ENCODE data around the gene ABHD16B.

ABHD16B gene

DNA sequence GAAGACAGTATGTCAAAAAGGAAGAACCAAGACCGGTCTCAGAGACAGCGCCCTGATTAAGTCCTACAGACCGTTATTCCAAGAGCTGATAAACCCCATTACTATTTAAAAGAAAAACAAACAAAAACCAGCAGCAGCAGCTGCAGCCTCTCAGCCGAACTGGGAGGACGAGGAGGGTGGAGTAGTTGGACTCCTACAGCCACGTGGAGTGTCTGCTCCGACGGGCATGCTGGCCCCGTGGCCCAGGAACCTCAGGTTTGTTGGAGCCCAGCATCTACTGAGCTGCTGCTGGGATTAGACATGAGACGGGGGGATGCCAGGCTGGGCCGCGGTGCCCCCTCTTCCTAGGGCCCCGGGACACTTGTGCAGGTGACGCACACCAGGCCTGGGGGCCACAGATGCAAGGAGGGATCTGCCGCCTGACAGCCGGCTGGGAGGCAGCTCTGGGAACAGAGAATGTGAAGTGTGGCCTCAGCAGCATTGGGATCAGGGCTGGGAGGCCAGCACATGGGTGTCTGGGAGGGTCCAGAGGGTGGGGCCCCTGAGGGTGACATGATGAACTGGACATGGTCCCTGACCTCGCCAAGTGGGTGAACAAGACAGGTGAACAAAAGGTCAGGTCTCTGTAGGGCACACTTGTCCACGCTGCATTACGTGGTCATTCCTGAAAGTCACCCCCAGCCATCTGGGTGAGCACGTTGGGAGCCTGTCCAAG lies 27.4 kb upstream of the ABHD16B start:
- TF ChIP-seq, protein P1, sequence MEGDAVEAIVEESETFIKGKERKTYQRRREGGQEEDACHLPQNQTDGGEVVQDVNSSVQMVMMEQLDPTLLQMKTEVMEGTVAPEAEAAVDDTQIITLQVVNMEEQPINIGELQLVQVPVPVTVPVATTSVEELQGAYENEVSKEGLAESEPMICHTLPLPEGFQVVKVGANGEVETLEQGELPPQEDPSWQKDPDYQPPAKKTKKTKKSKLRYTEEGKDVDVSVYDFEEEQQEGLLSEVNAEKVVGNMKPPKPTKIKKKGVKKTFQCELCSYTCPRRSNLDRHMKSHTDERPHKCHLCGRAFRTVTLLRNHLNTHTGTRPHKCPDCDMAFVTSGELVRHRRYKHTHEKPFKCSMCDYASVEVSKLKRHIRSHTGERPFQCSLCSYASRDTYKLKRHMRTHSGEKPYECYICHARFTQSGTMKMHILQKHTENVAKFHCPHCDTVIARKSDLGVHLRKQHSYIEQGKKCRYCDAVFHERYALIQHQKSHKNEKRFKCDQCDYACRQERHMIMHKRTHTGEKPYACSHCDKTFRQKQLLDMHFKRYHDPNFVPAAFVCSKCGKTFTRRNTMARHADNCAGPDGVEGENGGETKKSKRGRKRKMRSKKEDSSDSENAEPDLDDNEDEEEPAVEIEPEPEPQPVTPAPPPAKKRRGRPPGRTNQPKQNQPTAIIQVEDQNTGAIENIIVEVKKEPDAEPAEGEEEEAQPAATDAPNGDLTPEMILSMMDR (IDR thresholded peaks at IDR 0.05; ENCODE audit: insufficient read depth, low read length, missing control alignments) = no peak
- POLR2A ChIA-PET = interaction anchor here (2.6 kb wide), 1 partner anchor 32 kb away, joined by 16 read pairs; the partner anchor contains the start of gene TPD52L2
- no peak overlapping the region for H3K4me3 ChIP-seq (ENCODE audit: low read depth, low read length)
- CTCF ChIA-PET = interaction anchor here (0.5 to 1.1 kb wide), 2 partner anchors 48 to 59 kb away, joined by 3 to 6 read pairs; no protein-coding TSS in a partner anchor
- DNase-seq (ENCODE audit: low read depth, low spot score) = no peak

DNA sequence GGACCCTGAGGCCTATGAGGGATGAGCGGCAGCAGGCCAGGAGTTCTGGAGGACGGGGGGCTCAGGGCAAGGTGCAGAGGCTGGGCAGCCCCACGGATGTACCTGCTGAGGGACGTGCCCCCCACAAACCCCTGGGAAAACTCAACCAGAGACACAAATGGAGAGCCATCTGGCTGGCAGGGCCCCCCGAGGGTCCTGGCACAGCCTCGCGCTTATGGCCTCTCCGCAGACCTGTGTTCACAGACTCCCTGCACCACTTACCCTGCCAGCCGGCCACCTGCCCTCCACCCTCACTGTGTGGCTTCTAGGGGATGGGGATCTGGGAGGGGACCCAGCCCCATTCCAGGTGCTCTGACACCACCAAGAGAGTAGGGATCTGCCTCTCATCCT lies 26.8 kb upstream of the ABHD16B start:
- no peak for DNase-seq (ENCODE audit: low read depth, low spot score)
- ChIA-PET CTCF (interaction anchor here (1.1 kb wide), 1 partner anchor 60 kb away, joined by 6 read pairs; no protein-coding TSS in a partner anchor), POLR2A (interaction anchor here (2.6 kb wide), 1 partner anchor 31 kb away, joined by 16 read pairs; the partner anchor contains the start of gene TPD52L2)
- TF ChIP-seq, protein P1 (IDR thresholded peaks at IDR 0.05; ENCODE audit: insufficient read depth, low read length, missing control alignments) = no peak
- H3K4me3 ChIP-seq (ENCODE audit: low read depth, low read length) = no peak overlapping the region

DNA sequence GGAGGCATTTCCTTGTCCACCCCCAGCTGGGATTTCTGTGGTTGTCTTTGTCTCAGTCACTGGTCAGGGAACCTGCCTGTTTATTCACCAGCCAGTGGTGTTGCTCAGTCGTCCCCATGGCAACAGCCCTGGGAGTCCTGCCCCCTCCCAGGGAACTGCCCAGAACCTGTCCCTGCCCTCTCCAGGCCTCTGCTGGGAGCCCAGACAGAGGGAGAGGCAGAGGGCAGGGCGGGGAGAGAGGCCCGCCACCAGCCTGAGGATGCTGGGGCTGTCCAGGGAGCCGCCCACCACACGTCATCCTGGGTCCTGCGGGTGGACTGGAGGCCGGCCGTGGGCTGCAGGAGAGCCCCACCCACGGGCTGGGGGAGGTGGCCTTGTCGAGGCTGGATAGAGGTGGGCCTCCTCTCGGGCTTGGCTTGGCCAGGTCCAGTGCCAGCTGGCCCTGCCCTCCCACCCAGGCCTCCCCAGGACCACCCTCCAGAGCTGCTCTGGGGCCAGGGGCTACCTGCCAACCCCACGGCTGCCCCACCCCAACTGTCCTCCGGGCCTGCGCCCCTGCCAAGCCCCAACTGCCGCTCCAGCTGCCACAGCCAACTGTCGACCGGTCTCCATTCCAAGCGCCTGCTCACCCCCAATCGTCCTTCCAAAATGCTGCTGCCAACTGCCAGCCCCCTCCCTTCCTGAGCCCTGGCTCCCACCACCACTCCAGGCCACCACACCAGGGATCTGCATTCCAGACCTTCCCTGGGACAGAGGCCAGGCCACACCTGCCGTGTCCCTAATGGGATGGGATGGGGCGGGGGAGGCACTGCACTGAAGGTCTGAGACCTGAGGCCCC lies 26.1 kb upstream of the ABHD16B start:
- TF ChIP-seq, protein P1 (IDR thresholded peaks at IDR 0.05; ENCODE audit: insufficient read depth, low read length, missing control alignments) = no peak
- no peak overlapping the region for H3K4me3 ChIP-seq (ENCODE audit: low read depth, low read length)
- CTCF ChIA-PET = interaction anchor here (1.1 kb wide), 1 partner anchor 61 kb away, joined by 6 read pairs; no protein-coding TSS in a partner anchor
- POLR2A ChIA-PET = interaction anchor here (2.6 kb wide), 1 partner anchor 30 kb away, joined by 16 read pairs; the partner anchor contains the start of gene TPD52L2
- DNase-seq (ENCODE audit: low read depth, low spot score) = peak; percentile 87

DNA sequence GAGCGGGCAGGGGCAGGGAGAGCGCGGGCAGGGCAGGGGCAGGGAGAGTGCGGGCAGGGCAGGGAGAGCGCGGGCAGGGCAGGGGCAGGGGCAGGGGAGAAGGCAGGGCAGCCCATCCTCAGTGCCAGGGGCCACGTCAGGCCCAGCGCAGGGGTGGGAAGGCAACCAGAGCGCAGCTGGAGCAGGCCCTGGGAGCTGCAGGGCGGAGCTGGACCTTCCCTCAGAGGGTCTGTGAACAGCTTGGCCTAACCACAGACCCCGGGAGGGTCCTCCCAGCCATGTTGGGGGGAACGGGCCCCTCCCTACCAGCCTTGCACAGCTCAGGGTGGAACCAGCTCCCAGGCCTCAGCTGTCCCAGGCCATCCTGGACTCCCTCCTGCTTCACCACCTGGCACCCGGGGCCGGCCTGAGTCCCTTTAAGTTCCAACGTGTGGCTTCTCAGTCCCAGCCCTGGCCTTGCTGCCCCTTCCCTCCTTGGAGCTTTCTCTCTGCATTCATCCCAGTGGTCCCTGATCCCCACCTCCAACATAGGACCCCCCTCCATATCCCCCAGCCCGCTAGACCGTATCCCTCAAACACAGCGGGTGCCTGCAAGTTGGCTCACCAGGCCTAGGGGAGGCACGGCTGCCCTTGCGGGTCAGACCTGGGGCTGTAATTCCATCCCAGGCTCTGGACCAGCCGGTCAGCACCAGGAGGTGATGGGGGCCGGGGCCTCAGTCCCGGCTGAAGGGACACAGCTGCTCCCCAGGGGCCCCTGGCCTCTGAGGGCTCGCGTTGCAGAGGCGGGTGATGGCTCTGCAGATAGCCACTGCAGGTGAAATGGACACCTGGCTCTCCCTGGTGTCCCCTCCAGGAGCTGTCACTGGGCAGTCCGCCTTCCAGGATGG lies 24.6 kb upstream of the ABHD16B start:
- CTCF ChIA-PET = no interaction called here

DNA sequence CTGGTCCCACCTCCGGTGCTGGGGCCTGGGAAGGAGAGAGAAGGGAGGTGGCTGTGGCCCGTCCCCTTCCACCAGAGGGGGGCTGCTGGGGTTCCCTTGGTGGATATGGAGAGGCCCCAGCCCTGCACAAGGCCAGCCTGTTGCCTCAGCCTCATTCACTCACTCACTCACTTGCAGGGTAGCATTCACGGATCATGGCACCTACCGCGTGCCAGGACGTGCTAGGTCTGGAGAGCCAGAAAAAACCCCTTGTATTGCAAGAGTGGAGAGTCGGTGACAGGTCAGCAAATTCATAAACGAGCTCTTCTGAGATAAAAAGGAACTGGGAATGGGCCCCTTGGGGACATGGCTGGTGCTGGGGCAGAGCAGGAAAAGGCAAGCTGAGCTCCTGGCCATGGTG lies 23.8 kb upstream of the ABHD16B start:
- no peak overlapping the region for H3K4me3 ChIP-seq (ENCODE audit: low read depth, low read length)
- TF ChIP-seq, protein P1 (IDR thresholded peaks at IDR 0.05; ENCODE audit: insufficient read depth, low read length, missing control alignments) = no peak
- ChIA-PET POLR2A (no interaction called here), CTCF (interaction anchor here (0.7 kb wide), 1 partner anchor 51 kb away, joined by 3 read pairs; no protein-coding TSS in a partner anchor)
- no peak for DNase-seq (ENCODE audit: low read depth, low spot score)

More for the DNA sequence above, 24.6 kb upstream of the ABHD16B start:
- POLR2A ChIA-PET = interaction anchor here (0.6 kb wide), 1 partner anchor 15 kb away, joined by 3 read pairs; no protein-coding TSS in a partner anchor
- H3K4me3 ChIP-seq (ENCODE audit: low read depth, low read length) = no peak overlapping the region
- TF ChIP-seq, protein P1 (IDR thresholded peaks at IDR 0.05; ENCODE audit: insufficient read depth, low read length, missing control alignments) = no peak
- DNase-seq (ENCODE audit: low read depth, low spot score) = no peak
